H1 (cell line): ENCODE results near the gene CUTA. TPM values are rescaled to one million over a fixed set of nuclear protein-coding genes. Genes with fewer than 3 reads are reported as not detected.

Experiments used
- CTCF ChIA-PET: fragments of 300-600 bp; sonication (Branson Sonifier 250); formaldehyde crosslinking; loops from one replicate; lab custom pipeline; 2021; ENCODE audit not compliant: partially characterized antibody; lab: Charles Lee
- POLR2A ChIA-PET: fragments of 300-600 bp; sonication (Branson Sonifier 250); formaldehyde crosslinking; loops from one replicate; lab custom pipeline; 2021; ENCODE audit warnings: inconsistent platforms; ENCODE audit not compliant: partially characterized antibody; lab: Charles Lee
- DNase-seq, 2 experiments: peaks; one replicate each; pipeline versions ENCODE4 v3.0.0 to v3.0.0-alpha.2; 2010 to 2022; ENCODE audit warnings: low spot score in 2 of 2, low read depth in 1 of 2, mixed read lengths in 1 of 2
- FAIRE-seq: peaks from 2 replicates; lab custom pipeline; 2011; peaks lifted over from hg19 to GRCh38; lab: Jason Lieb, UNC
- H2AFZ ChIP-seq: 2 replicates; pipeline ENCODE4 v1.8.1; 2012; ENCODE audit warnings: low read length, inconsistent platforms
- H2AK5ac ChIP-seq: 2 replicates; pipeline ENCODE4 v1.6.1; 2013; ENCODE audit warnings: low read depth, low read length
- H2BK120ac ChIP-seq: replicated peaks from 2 replicates; pipeline ENCODE3; 2013; ENCODE audit warnings: low read depth, low read length, inconsistent platforms
- H2BK12ac ChIP-seq: 2 replicates; pipeline ENCODE4 v1.6.1; 2013; ENCODE audit warnings: low read depth, low read length
- H2BK15ac ChIP-seq: 2 replicates; pipeline ENCODE4 v1.6.1; 2013; ENCODE audit warnings: low read length
- H2BK20ac ChIP-seq: 2 replicates; pipeline ENCODE4 v1.6.1; 2013; ENCODE audit warnings: low read length
- H2BK5ac ChIP-seq: 2 replicates; pipeline ENCODE4 v1.6.1; 2013; ENCODE audit warnings: low read depth, low read length
- H3K14ac ChIP-seq: 2 replicates; pipeline ENCODE4 v1.6.1; 2013; ENCODE audit warnings: inconsistent platforms; ENCODE audit not compliant: insufficient read length
- H3K18ac ChIP-seq: 2 replicates; pipeline ENCODE4 v1.6.1; 2013; ENCODE audit warnings: low read length; ENCODE audit errors: extremely low read depth
- H3K23ac ChIP-seq: 2 replicates; pipeline ENCODE4 v1.6.1; 2013; ENCODE audit warnings: inconsistent platforms; ENCODE audit not compliant: insufficient read length
- H3K23me2 ChIP-seq: 2 replicates; pipeline ENCODE4 v1.6.1; 2013; ENCODE audit warnings: low read depth, low read length
- H3K27ac ChIP-seq: 2 replicates; pipeline ENCODE4 v1.6.1; 2011; ENCODE audit warnings: low read depth, low read length, inconsistent platforms
- H3K27me3 ChIP-seq, 4 experiments: replicated peaks in 1 of 4; 1 replicate in 1 of 4; 2 replicates in 3 of 4; pipeline versions ENCODE4 v1.6.1 to v1.8.1; 2011 to 2013; ENCODE audit warnings: low read length in 3 of 4, mild to moderate bottlenecking in 3 of 4, inconsistent platforms in 2 of 4, mixed read lengths in 2 of 4, moderate library complexity in 1 of 4; ENCODE audit not compliant: control insufficient read depth in 3 of 4, insufficient read depth in 3 of 4; ENCODE audit errors: extremely low read depth in 1 of 4
- H3K36me3 ChIP-seq, 4 experiments: 2 replicates each; pipeline versions ENCODE4 v1.6.1 to v1.8.1; 2011 to 2013; ENCODE audit warnings: mild to moderate bottlenecking in 4 of 4, low read length in 3 of 4, moderate library complexity in 2 of 4, control low read depth in 1 of 4, inconsistent platforms in 1 of 4; ENCODE audit not compliant: insufficient read depth in 4 of 4, control insufficient read depth in 2 of 4
- H3K4ac ChIP-seq: replicated peaks from 2 replicates; pipeline ENCODE3; 2013; ENCODE audit warnings: low read length, low read depth, mixed read lengths, inconsistent platforms; ENCODE audit not compliant: insufficient read length
- H3K4me1 ChIP-seq, 4 experiments: replicated peaks in 1 of 4; 1 replicate in 1 of 4; 2 replicates in 3 of 4; pipeline versions ENCODE4 v1.6.1 to v1.8.1; 2011 to 2013; ENCODE audit warnings: low read length in 3 of 4, inconsistent platforms in 2 of 4, mixed read lengths in 1 of 4; ENCODE audit not compliant: insufficient read depth in 4 of 4, control insufficient read depth in 3 of 4
- H3K4me2 ChIP-seq, 2 experiments: 2 replicates each; pipeline versions ENCODE4 v1.6.1 to v1.8.1; 2011 to 2013; ENCODE audit warnings: low read depth in 2 of 2, low read length in 2 of 2, control low read depth in 1 of 2, inconsistent platforms in 1 of 2, mild to moderate bottlenecking in 1 of 2; ENCODE audit not compliant: insufficient read depth in 1 of 2
- H3K4me3 ChIP-seq, 4 experiments: fragments of 200-600, 300-600 bp in 1 of 4; sonication (generic), shearing (Covaris generic), sonication (Bioruptor Twin) in 1 of 4; 2 replicates each; pipeline versions ENCODE4 v1.5.1 to v1.8.1; 2011 to 2016; ENCODE audit warnings: low read length in 4 of 4, low read depth in 3 of 4, control low read depth in 2 of 4, inconsistent platforms in 2 of 4, mild to moderate bottlenecking in 2 of 4, mixed read lengths in 1 of 4, moderate library complexity in 1 of 4; ENCODE audit not compliant: insufficient read depth in 2 of 4; ENCODE audit errors: extremely low read depth in 1 of 4
- H3K56ac ChIP-seq: replicated peaks from 2 replicates; pipeline ENCODE3; 2013; ENCODE audit warnings: low read depth, mild to moderate bottlenecking, mixed read lengths, low read length, inconsistent platforms; ENCODE audit not compliant: insufficient read length
- H3K79me1 ChIP-seq: 2 replicates; pipeline ENCODE4 v1.6.1; 2013; ENCODE audit warnings: low read depth, low read length, control low read depth
- H3K79me2 ChIP-seq, 2 experiments: 2 replicates each; pipeline versions ENCODE4 v1.6.1 to v1.8.1; 2012 to 2013; ENCODE audit warnings: low read length in 2 of 2, mild to moderate bottlenecking in 2 of 2, inconsistent platforms in 1 of 2; ENCODE audit not compliant: insufficient read depth in 2 of 2, control insufficient read depth in 1 of 2
- H3K9ac ChIP-seq, 4 experiments: replicated peaks in 1 of 4; 1 replicate in 1 of 4; 2 replicates in 3 of 4; pipeline versions ENCODE4 v1.6.1 to v1.8.1; 2011 to 2013; ENCODE audit warnings: low read depth in 3 of 4, low read length in 3 of 4, control low read depth in 2 of 4, mild to moderate bottlenecking in 2 of 4, moderate library complexity in 2 of 4, inconsistent platforms in 1 of 4; ENCODE audit errors: extremely low read depth in 1 of 4
- H3K9me3 ChIP-seq, 2 experiments: 2 replicates each; pipeline versions ENCODE4 v1.6.1 to v1.8.1; 2012 to 2013; ENCODE audit warnings: mild to moderate bottlenecking in 2 of 2, moderate library complexity in 2 of 2, control low read depth in 1 of 2, inconsistent platforms in 1 of 2, low read depth in 1 of 2, low read length in 1 of 2, mixed read lengths in 1 of 2; ENCODE audit not compliant: insufficient read depth in 2 of 2
- H4K20me1 ChIP-seq, 2 experiments: replicated peaks in 1 of 2; 2 replicates each; pipeline versions ENCODE3 to v1.8.1; 2011 to 2013; ENCODE audit warnings: inconsistent platforms in 2 of 2, low read length in 2 of 2, mild to moderate bottlenecking in 1 of 2; ENCODE audit not compliant: insufficient read depth in 2 of 2, control insufficient read depth in 1 of 2
- H4K5ac ChIP-seq: 2 replicates; pipeline ENCODE4 v1.6.1; 2013; ENCODE audit warnings: low read length, low read depth, mixed read lengths, inconsistent platforms; ENCODE audit not compliant: insufficient read length
- H4K8ac ChIP-seq: 2 replicates; pipeline ENCODE4 v1.8.0; 2013; ENCODE audit warnings: mild to moderate bottlenecking, moderate library complexity, low read length, inconsistent platforms; ENCODE audit not compliant: insufficient read depth; ENCODE audit errors: extremely low read depth
- H4K91ac ChIP-seq: replicated peaks from 2 replicates; pipeline ENCODE3; 2013; ENCODE audit warnings: low read length, mixed read lengths, inconsistent platforms; ENCODE audit not compliant: insufficient read length
- BRCA1 ChIP-seq: IDR thresholded peaks from 2 replicates; pipeline ENCODE4 v1.6.1; 2012; ENCODE audit warnings: low read depth, low read length, improper control_type of control experiment
- CEBPB ChIP-seq: IDR thresholded peaks from 2 replicates; pipeline ENCODE4 v1.6.1; 2012; ENCODE audit warnings: low read depth, low read length
- E2F6 ChIP-seq: IDR thresholded peaks from 2 replicates; pipeline ENCODE4 v1.6.1; 2012; ENCODE audit warnings: inconsistent platforms
- KDM5A ChIP-seq: fragments of 200-600 bp; IDR thresholded peaks from 2 replicates; pipeline ENCODE4 v1.7.1; 2012; ENCODE audit warnings: mild to moderate bottlenecking, low read length, inconsistent platforms, mixed read lengths
- RFX5 ChIP-seq: IDR thresholded peaks from 2 replicates; pipeline ENCODE4 v1.6.1; 2011; ENCODE audit warnings: low read depth, low read length, improper control_type of control experiment, borderline replicate concordance
- TAF7 ChIP-seq: optimal IDR thresholded peaks from 2 replicates; pipeline ENCODE3; 2011; ENCODE audit warnings: low read depth, mild to moderate bottlenecking, inconsistent platforms, low read length, moderate library complexity, borderline replicate concordance
- WGBS, 2 experiments: shearing (Covaris generic) in 1 of 2; methylation state at CpG; one replicate each; pipeline versions ENCODE4 v1.1.6 to v1.1.7; 2013 to 2015; ENCODE audit warnings: low lambda C conversion rate in 2 of 2, mixed read lengths in 2 of 2, inconsistent platforms in 1 of 2, low coverage in 1 of 2, missing lambda C conversion rate in 1 of 2; ENCODE audit not compliant: insufficient replicate concordance in 2 of 2, insufficient coverage in 1 of 2, insufficient read length in 1 of 2; ENCODE audit errors: extremely low coverage in 1 of 2, missing lambda C conversion rate in 1 of 2; 5-methylcytosine and 5-hydroxymethylcytosine counted together
- polyA plus RNA-seq, 7 experiments: library from polyadenylated mRNA; depleted of rRNA in 3 of 7; stranded (reverse) in 5 of 7; unstranded in 2 of 7; fragments of >200 nt in 5 of 7; fragments of 200-250 nt in 2 of 7; gene quantifications; 1 replicate in 5 of 7; 2 replicates in 1 of 7; 4 replicates in 1 of 7; pipeline versions ENCODE4 v1.2.1 to v1.2.3, GENCODE V29; 2011 to 2013; ENCODE audit warnings: missing spikeins in 2 of 7, mixed read lengths in 2 of 7
- total RNA-seq: library from RNA; stranded (reverse); fragmentation: NEBNext Ultra II Directional; extraction: Animal tissue kit (Norgen Biotek cat#: 25700); gene quantifications from 2 replicates; pipeline ENCODE4 v1.2.1, GENCODE V29; 2021

The CUTA gene
- total and polyA plus RNA-seq, 2 of the 8 experiments (the other 6 are each of a cell fraction or from before 2014, with no cell fraction given): 297 to 460 TPM

DNA sequence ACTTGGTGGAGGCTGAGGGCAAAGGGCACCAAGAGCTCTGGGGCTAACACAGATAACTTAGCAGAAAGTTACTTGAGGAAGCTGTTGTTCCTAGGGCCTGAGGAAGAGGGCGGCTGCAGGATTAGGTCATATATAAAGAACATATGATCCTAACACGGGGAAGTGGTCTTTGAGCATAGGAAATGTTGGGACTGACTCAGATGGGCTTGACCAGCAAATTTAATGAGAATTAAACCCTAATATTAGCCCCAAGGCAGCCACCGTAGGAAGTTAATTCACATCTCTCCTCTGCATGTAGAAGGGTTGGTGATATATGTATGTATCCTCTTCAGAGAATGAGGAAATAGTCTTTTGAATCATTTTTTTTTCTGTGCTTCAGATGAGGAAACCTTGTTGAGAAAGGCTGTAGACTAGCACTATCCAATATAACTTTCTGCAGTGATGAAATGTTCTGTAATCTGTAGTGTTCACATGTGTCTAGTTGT is 27.3 kb upstream of the CUTA start:
- no peak overlapping the region for H2BK20ac ChIP-seq
- FAIRE-seq: no peak
- no peak for TF ChIP-seq BRCA1
- TF ChIP-seq TAF7: no peak
- no peak for TF ChIP-seq CEBPB
- TF ChIP-seq RFX5: no peak
- TF ChIP-seq E2F6: no peak
- TF ChIP-seq KDM5A: no peak
- H3K23ac ChIP-seq: no peak overlapping the region
- H2BK5ac ChIP-seq: no peak overlapping the region
- H2BK12ac ChIP-seq: no peak overlapping the region
- H4K20me1 ChIP-seq: peaks cover 12 to 32% of the 10 kb centered on the region in 2 experiments
- peaks cover 57 to 95% (median 90%) of the 10 kb centered on the region in 4 experiments for H3K36me3 ChIP-seq
- H3K79me1 ChIP-seq: peaks cover 2% of the 10 kb centered on the region
- H3K79me2 ChIP-seq: no peaks in the 10 kb centered on the region
- no peak overlapping the region for H2AFZ ChIP-seq
- H3K9me3 ChIP-seq: no peaks in the 10 kb centered on the region
- POLR2A ChIA-PET: interaction anchor here (1.0 to 17.2 kb wide), 5 partner anchors 9 to 226 kb away, joined by 3 to 381 read pairs (median 9); partner anchors contain the start of gene ZBTB9
- H3K23me2 ChIP-seq: no peaks in the 10 kb centered on the region; the same call in 1 of the 2 replicates
- no peak overlapping the region for H4K91ac ChIP-seq
- 98% methylated on average over 3 of the region's 3 CpGs; no CpG with 5 or more reads in 1 of the 2 experiments for WGBS, 2 experiments
- H3K14ac ChIP-seq: no peak overlapping the region
- H3K4ac ChIP-seq: no peak overlapping the region
- no peak overlapping the region for H4K5ac ChIP-seq
- CTCF ChIA-PET: interaction anchor here (1.2 to 2.0 kb wide), 5 partner anchors 8 to 20 kb away, joined by 3 to 7 read pairs (median 6); no protein-coding TSS in a partner anchor
- no peak overlapping the region for H3K4me3 ChIP-seq
- no peak overlapping the region for H3K18ac ChIP-seq
- H3K9ac ChIP-seq: no peak overlapping the region
- no peak overlapping the region for H3K56ac ChIP-seq
- no peak for DNase-seq
- no peak overlapping the region for H2BK120ac ChIP-seq
- H3K27ac ChIP-seq: no peak overlapping the region
- H3K27me3 ChIP-seq: no peaks in the 10 kb centered on the region
- H4K8ac ChIP-seq: no peak overlapping the region
- no peak overlapping the region for H3K4me2 ChIP-seq
- H2BK15ac ChIP-seq: no peak overlapping the region
- no peaks in the 10 kb centered on the region for H3K4me1 ChIP-seq
- no peak overlapping the region for H2AK5ac ChIP-seq
